Brain pericyte (primary cell): Measurements from ENCODE around the gene STMP1.
A peak's percentile ranks its signal among the peaks of the same experiment; 100 is the strongest.
"Not testable (repeated sequence)": the region's sequence is repeated elsewhere in the genome, so short reads cannot be mapped to it uniquely, and the experiment has no call there.

Source experiments
- DNase-seq: peaks from one replicate; pipeline ENCODE4 v3.0.0-alpha.2; 2012; ENCODE audit warnings: low read depth, low spot score

Gene STMP1

DNA sequence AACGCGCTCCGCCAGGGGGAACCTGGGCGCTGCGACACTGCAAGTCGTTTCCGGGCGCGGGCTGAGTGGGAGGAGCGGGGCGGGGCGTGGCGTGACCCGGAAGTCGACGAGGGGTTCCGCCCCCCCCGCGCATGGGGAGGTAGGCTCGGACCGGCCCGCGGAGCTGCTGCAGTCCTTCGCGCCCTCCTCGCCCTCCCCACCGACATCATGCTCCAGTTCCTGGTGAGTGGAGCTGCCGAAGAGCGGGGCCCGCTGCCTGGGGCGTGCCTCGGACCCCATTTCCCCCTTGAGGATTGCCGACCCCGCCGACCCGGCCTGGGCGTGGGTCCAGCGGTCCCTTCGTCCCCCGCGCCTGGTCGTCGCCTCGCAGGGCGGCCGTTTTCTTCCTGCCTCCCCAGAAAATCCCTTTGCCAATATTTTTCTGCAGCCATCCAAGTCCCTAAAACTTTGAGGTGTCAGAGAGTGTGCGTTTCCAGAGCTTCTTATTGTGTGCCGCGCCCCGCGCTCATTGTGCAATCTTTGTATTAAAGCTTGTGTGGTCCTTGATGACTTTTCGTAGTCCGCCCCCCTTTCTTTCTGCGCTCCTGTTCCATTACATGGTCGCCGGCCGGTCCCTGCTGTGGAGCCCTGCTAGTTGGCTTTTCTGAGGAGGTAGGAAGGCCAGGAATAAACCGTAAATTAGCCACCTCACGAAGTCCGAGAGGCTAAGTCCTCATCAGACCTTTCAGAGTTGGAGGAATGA, at the start of gene STMP1:
Gene STMP1, plus strand, starts transcription at position 142 of the 742 bp plus-strand sequence.
- peak; percentile 82 for DNase-seq

GRCh38 chr7:135616136-135616535, 46.2 kb upstream of the STMP1 start:
- no peak for DNase-seq

DNA sequence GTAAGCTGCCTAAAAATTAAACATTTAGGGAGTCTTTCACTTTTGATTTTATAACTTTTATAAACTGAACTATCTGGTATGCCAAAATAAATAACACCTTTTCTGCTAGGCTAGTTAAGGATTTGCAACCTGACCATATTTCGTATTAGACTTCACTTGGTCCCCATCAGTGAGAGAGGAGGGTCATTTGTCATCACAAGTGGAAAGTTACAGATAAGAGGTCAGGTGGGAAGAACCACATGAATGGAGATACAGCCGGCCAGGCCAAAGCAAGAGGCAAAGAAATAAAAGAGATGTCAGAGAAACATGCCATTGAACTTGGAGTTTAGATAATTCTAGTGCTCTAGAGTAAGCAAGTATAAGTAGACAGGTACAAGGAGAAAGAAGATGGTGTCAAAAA, 44.5 kb upstream of the STMP1 start:
- no peak for DNase-seq

GRCh38 chr7:135618510-135618909, 43.8 kb upstream of the STMP1 start:
- no peak for DNase-seq

GRCh38 chr7:135620447-135620846, 41.9 kb upstream of the STMP1 start:
- no peak for DNase-seq

GRCh38 chr7:135620980-135621850, 41.1 kb upstream of the STMP1 start:
- peak; percentile 33 for DNase-seq

- no peak for DNase-seq
These were observed 28.0 kb upstream of the STMP1 start for GRCh38 chr7:135634191-135634878.

- not testable (repeated sequence) for DNase-seq
These were observed 22.6 kb upstream of the STMP1 start for GRCh38 chr7:135639690-135640089.

DNA sequence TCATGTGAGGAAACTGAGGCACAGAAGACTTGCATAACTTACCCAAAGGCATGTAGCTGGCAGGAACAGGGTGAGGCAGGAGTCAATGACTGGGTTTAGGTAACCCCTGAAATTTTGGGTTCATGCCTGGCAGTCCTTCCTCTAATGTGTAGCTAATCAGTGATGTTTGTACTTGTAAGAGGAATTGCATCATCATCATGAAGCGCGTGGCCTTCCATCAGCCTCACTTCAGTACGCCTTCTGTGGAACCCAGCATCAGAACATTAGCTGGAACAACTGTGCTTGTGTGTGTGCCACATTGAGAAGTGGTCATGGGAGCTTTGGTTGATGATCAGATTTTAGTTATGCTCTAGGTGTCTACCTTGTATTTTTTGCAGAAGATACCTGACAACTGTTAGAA, 18.2 kb upstream of the STMP1 start:
- no peak for DNase-seq

DNA sequence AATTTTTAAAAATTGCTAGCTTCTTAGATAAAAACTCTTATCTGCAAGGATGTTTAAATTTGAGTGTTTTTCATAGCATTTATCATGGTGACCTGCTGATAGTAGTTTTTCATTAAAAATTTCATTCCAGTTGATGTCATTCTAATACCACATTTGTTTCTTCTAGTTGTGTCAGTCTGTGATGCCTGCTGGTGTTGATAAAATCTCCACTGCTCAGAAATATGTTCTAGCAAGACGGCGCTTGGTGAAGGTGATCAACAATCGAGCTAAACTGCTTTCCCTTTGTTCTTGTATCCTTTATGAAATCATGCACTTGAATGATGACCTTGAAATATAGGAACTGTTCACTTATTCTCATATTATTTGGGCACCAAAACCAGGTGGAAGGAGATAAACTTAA, 17.6 kb upstream of the STMP1 start:
- DNase-seq = no peak

- DNase-seq = no peak
These were observed 16.9 kb upstream of the STMP1 start for GRCh38 chr7:135645296-135645904.

DNA sequence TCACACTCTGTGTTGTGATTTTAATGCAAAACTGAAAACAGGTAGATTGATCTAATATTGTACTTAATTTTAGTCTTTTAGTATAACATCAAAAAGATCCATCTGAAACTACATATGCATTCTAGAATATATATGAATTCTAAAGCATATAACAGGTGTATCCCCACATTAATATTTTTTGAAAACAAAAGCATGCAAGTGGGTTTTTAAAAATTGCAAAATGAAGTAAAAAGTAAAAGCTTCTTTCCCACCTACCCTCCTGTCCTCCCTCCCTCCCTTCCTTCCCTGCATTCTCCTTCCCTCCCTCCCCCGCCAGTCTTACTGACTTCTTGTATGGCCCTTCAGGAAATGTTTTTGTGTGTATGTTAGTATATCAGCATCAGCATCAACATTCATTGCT, 14.6 kb upstream of the STMP1 start:
- no peak for DNase-seq

DNA sequence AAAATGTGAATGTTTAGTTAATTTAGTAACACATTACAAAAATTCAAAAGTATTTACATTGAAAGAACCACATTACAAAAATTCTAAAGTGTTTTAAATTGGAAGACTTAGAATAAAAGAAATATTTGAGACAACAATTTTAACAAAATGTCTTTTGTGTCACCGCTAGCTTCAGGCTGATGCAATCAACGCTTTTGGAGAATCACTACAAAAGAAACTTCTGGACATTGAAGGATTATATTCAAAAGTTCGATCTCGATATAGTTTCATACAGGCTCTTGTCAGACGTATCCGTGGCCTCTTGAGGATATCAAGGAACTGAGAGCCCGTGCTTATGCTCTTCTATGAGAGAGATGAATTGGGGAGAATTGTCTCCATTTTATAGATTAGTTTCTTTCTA, 14.1 kb upstream of the STMP1 start:
- no peak for DNase-seq

GRCh38 chr7:135650831-135651573, 11.3 kb upstream of the STMP1 start:
- no peak for DNase-seq

GRCh38 chr7:135653340-135654080, 8.8 kb upstream of the STMP1 start:
- DNase-seq = peak; percentile 18

- no peak for DNase-seq
These were observed 3.8 kb upstream of the STMP1 start for GRCh38 chr7:135658564-135658963.

- DNase-seq = no peak
These were observed 3.0 kb upstream of the STMP1 start for GRCh38 chr7:135659159-135659846.

GRCh38 chr7:135661311-135662122, 797 bp upstream of the STMP1 start:
- no peak for DNase-seq

- no peak for DNase-seq
These were observed 266 bp upstream of the STMP1 start for GRCh38 chr7:135662123-135662372.
